Measurements from ENCODE around the gene MFAP4. TPM values are rescaled to one million over a fixed set of nuclear protein-coding genes. Genes with fewer than 3 reads are reported as not detected.

Gene MFAP4
- total RNA-seq, 1 experiment from 2014 or later = 1.5 TPM

DNA sequence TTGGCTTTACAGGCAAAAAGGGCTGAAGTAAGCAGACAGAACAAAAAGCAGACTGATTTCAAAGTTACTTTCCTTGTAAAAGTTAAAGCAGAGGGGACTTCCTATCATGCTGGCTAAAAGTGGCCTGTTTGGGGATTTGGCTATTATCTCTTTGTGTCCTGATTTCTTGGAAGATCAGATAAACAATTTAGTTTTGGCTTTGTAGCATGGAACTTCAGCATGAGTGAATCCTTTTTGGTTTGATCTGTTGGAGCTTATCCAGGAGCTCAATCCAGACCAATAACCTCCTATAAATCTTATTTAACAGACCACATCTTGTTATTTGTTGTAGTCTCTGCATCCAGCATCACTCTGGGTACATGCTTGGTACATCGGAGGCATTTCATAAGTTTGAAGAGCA is 15.2 kb upstream of the MFAP4 start:
- DNase-seq = no peak
- Histone ChIP-seq H3K56ac (ENCODE audit: insufficient read length, low read depth, low read length) (no peak overlapping the region), H3K9ac (ENCODE audit: extremely low read depth, insufficient read length, low read length) (no peak overlapping the region), H4K20me1 (ENCODE audit: control insufficient read depth, insufficient read depth, insufficient read length) (no peaks in the 10 kb centered on the region), H3K18ac (ENCODE audit: insufficient read length, low read depth, low read length) (no peak overlapping the region), H4K91ac (ENCODE audit: insufficient read length, low read depth, low read length) (no peak overlapping the region), H3K79me2 (ENCODE audit: insufficient read depth, low read length) (no peaks in the 10 kb centered on the region), H3K23me2 (ENCODE audit: insufficient read length, low read depth, low read length, poor library complexity, severe bottlenecking) (no peaks in the 10 kb centered on the region), H4K8ac (replicated peaks; ENCODE audit: insufficient read length, low read depth, low read length) (no peak overlapping the region), H3K4ac (ENCODE audit: low read depth, low read length) (no peak overlapping the region), H2BK5ac (ENCODE audit: insufficient read length, low read length) (no peak overlapping the region), H2BK20ac (ENCODE audit: low read depth, low read length, poor library complexity, severe bottlenecking) (no peak overlapping the region), H4K5ac (ENCODE audit: insufficient read length, low read depth, low read length) (no peak overlapping the region), H2AK5ac (ENCODE audit: insufficient read length, low read length) (no peak overlapping the region), H3T11ph (ENCODE audit: low read length) (no peak overlapping the region), H2BK12ac (ENCODE audit: insufficient read length, low read depth, low read length) (no peak overlapping the region), H3K27ac (ENCODE audit: insufficient read length, low read depth, low read length) (no peak overlapping the region), H3K9me3 (ENCODE audit: control insufficient read depth, low read depth, low read length) (no peaks in the 10 kb centered on the region), H2AFZ (ENCODE audit: low read length) (no peak overlapping the region), H3K23ac (ENCODE audit: insufficient read length, low read depth, low read length) (no peak overlapping the region), H3K14ac (ENCODE audit: insufficient read depth, low read length) (no peak overlapping the region), H3K4me1 (ENCODE audit: insufficient read depth, low read length) (no peaks in the 10 kb centered on the region; the same call in 1 of the 2 replicates), H3K79me1 (ENCODE audit: insufficient read depth, low read depth, low read length, poor library complexity, severe bottlenecking) (no peaks in the 10 kb centered on the region), H3K4me2 (ENCODE audit: insufficient read depth, insufficient read length, low read length) (no peak overlapping the region), H2BK120ac (ENCODE audit: low read depth, low read length, poor library complexity, severe bottlenecking) (no peak overlapping the region), H2BK15ac (ENCODE audit: low read depth, low read length) (no peak overlapping the region), H3K27me3 (ENCODE audit: insufficient read depth, low read length) (no peaks in the 10 kb centered on the region)
- Mint-ChIP-seq H3K4me3 (no peak overlapping the region), H3K4me1 (peaks cover 9 to 14% of the 10 kb centered on the region in 2 experiments), H3K27me3 (ENCODE audit: low read depth) (no peaks in the 10 kb centered on the region; the same call in 1 of the 2 replicates), H3K9me3 (no peaks in the 10 kb centered on the region), H3K27ac (no peak overlapping the region), H3K36me3 (ENCODE audit: insufficient read depth in 1 of 3, low read depth in 3 of 3) (no peaks in the 10 kb centered on the region)
- WGBS (ENCODE audit: extremely low coverage, insufficient read length, low lambda C conversion rate) = no CpG with 5 or more reads among the region's 1 CpG
- no peak for TF ChIP-seq CTCF (conservative IDR thresholded peaks at IDR 0.05)

Data from H9 (cell line).